Cardiac muscle cell (in vitro differentiated cells and primary cell): Measurements from ENCODE around the gene CTPS2. TPM values are rescaled to one million over a fixed set of nuclear protein-coding genes. Genes with fewer than 3 reads are reported as not detected.
"Not testable (repeated sequence)": the region's sequence is repeated elsewhere in the genome, so short reads cannot be mapped to it uniquely, and the experiment has no call there.

Source experiments
- DNase-seq, 2 donors: peaks; one replicate each; pipeline versions ENCODE4 v3.0.0 to v3.0.0-alpha.2; 2010 to 2017; ENCODE audit warnings: low read depth in 1 of 2, low spot score in 1 of 2
- H3K27ac ChIP-seq: fragments of 200-600 bp; sonication (generic); 2 replicates; pipeline ENCODE4 v1.5.1; 2016
- H3K27me3 ChIP-seq: fragments of 200-600 bp; sonication (generic); 2 replicates; pipeline ENCODE4 v1.6.0; 2016; ENCODE audit warnings: control low read depth
- H3K36me3 ChIP-seq: fragments of 200-600 bp; sonication (generic); 2 replicates; pipeline ENCODE4 v1.5.1; 2016; ENCODE audit warnings: control low read depth
- H3K4me1 ChIP-seq: fragments of 200-600 bp; sonication (generic); 2 replicates; pipeline ENCODE4 v1.8.1; 2017; ENCODE audit warnings: low read depth, mild to moderate bottlenecking, mixed run types
- H3K4me3 ChIP-seq: fragments of 200-600 bp; sonication (generic); 2 replicates; pipeline ENCODE4 v1.5.1; 2016; ENCODE audit warnings: mild to moderate bottlenecking
- H3K9me3 ChIP-seq: fragments of 200-600 bp; sonication (generic); 2 replicates; pipeline ENCODE4 v1.5.1; 2017; ENCODE audit warnings: low read depth, mild to moderate bottlenecking, control low read depth
- CTCF ChIP-seq: IDR thresholded peaks from 2 replicates; pipeline ENCODE4 v1.5.1; 2012; ENCODE audit warnings: low read depth, mild to moderate bottlenecking, low read length
- polyA plus RNA-seq: library from polyadenylated mRNA; unstranded; fragments of >200 nt; fragmentation: Nextera tagmentation; extraction: Ambion mirVana; gene quantifications from 2 replicates; pipeline ENCODE4 v1.2.1, GENCODE V29; 2016
- total RNA-seq: library from RNA; depleted of rRNA; stranded (reverse); fragments of >200 nt; gene quantifications from 2 replicates; pipeline ENCODE4 v1.2.3, GENCODE V29; 2016

Gene CTPS2
- total RNA-seq: 49.3 and 51.0 TPM in 2 replicates
- 37.4 and 50.9 TPM in 2 replicates for polyA plus RNA-seq

- H3K27ac ChIP-seq: peak within 1 kb of the TSS; percentile 71
- H3K9me3 ChIP-seq: no peaks in the 10 kb centered on the region
- no peaks in the 10 kb centered on the region for H3K27me3 ChIP-seq
- peak; percentile 70 to 78 for DNase-seq
- H3K4me1 ChIP-seq: peaks cover 7% of the 10 kb centered on the region
- H3K4me3 ChIP-seq: peak within 1 kb of the TSS; percentile 88
- H3K36me3 ChIP-seq: no peaks in the 10 kb centered on the region
- peak; percentile 5 for TF ChIP-seq CTCF
Measured at GRCh38 chrX:16712548-16713155, at the start of gene CTPS2. Gene CTPS2 (minus strand): TSS chrX:16712669. CDS start chrX:16702902, 9,767 bp downstream.

- not testable (repeated sequence) for H3K9me3 ChIP-seq, DNase-seq, H3K27me3 ChIP-seq, H3K4me3 ChIP-seq, H3K27ac ChIP-seq, H3K4me1 ChIP-seq
- H3K36me3 ChIP-seq: peaks cover 26% of the 10 kb centered on the region
Measured at GRCh38 chrX:16761500-16761899, 49.0 kb upstream of the CTPS2 start.

- no peak for DNase-seq
- no peak overlapping the region for H3K4me3 ChIP-seq
- no peak for TF ChIP-seq CTCF
- no peaks in the 10 kb centered on the region for H3K9me3 ChIP-seq
- H3K4me1 ChIP-seq: no peaks in the 10 kb centered on the region
- H3K27ac ChIP-seq: no peak overlapping the region
- H3K27me3 ChIP-seq: no peaks in the 10 kb centered on the region
- H3K36me3 ChIP-seq: peaks cover 45% of the 10 kb centered on the region
Measured at GRCh38 chrX:16756724-16757123, 44.3 kb upstream of the CTPS2 start.

GRCh38 chrX:16754019-16754418 lies 41.5 kb upstream of the CTPS2 start:
- Histone ChIP-seq H3K36me3 (peaks cover 33% of the 10 kb centered on the region), H3K4me1 (no peaks in the 10 kb centered on the region), H3K9me3 (no peaks in the 10 kb centered on the region), H3K27ac (no peak overlapping the region), H3K4me3 (no peak overlapping the region), H3K27me3 (no peaks in the 10 kb centered on the region)
- TF ChIP-seq CTCF: no peak
- DNase-seq: no peak

GRCh38 chrX:16750136-16750535 lies 37.7 kb upstream of the CTPS2 start:
- no peak for TF ChIP-seq CTCF
- DNase-seq: no peak
- Histone ChIP-seq H3K4me1 (no peaks in the 10 kb centered on the region), H3K27me3 (no peaks in the 10 kb centered on the region), H3K9me3 (no peaks in the 10 kb centered on the region), H3K27ac (no peak overlapping the region), H3K36me3 (peaks cover 26% of the 10 kb centered on the region), H3K4me3 (no peak overlapping the region)

GRCh38 chrX:16748425-16748824 lies 36.0 kb upstream of the CTPS2 start:
- Histone ChIP-seq H3K4me3 (no peak overlapping the region), H3K4me1 (no peaks in the 10 kb centered on the region), H3K27me3 (no peaks in the 10 kb centered on the region), H3K9me3 (no peaks in the 10 kb centered on the region), H3K36me3 (peaks cover 31% of the 10 kb centered on the region), H3K27ac (no peak overlapping the region)
- DNase-seq: no peak
- TF ChIP-seq CTCF: no peak
